Left renal cortex interstitium (tissue), 4 donors: Measurements from ENCODE around the gene DCTPP1. TPM values are rescaled to one million over a fixed set of nuclear protein-coding genes. Genes with fewer than 3 reads are reported as not detected.
"Not testable (repeated sequence)": the region's sequence is repeated elsewhere in the genome, so short reads cannot be mapped to it uniquely, and the experiment has no call there.

ENCODE experiments used
- DNase-seq, 4 donors: peaks; one replicate each; pipeline ENCODE4 v3.0.0-alpha.2; 2013; ENCODE audit warnings: low read depth in 4 of 4, low spot score in 2 of 4, missing footprints in 1 of 4
- polyA plus RNA-seq, 4 donors: library from polyadenylated mRNA; unstranded; fragments of 120-200 nt; gene quantifications; one replicate each; pipeline ENCODE4 v1.2.1, GENCODE V29; 2013; ENCODE audit not compliant: insufficient read length in 4 of 4

The DCTPP1 gene
- 10 to 100 TPM; 44.1 to 64.1 (median 48.8) TPM for polyA plus RNA-seq

DNA sequence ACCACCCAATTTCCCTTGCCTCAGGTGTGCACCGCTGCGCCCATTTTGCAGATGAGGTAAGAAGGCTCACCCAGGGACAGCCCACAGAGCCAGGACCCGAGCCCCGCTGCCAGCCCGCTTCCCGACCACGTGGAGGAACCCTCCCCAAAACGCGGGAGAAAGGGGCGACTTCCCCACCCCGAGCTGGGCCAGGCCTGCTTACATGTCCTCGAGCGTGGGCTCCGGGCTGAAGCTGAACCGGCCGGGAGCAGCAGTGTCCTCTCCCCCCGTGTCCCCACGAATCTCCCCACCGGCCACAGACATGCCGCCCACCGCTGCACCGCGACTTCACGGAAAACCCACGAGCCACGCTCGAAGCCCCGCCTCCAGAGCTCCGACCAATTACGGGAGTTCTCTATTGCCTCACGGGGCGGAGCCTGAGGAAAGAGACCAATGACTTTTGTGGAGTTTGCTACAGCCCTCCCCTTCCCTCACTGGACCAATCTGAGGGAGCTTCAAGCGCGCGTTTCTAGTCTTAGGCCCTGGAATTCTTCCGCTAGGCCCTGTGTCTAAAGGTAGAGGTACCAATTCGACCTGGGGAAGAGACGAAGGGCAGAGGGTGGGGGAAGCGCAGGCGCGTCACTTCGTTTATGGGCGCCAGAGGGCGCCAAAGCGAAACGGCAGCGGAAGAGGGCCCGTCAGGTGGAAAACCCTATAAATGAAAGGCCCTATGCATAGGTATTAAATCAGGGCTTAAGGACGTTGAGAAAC, at the start of gene DCTPP1:
DCTPP1 (minus strand) TSS at position 353 of the 750 bp plus-strand sequence; CDS start at position 303, 50 bp downstream.
- peak; percentile 91 to 98 (median 94) for DNase-seq

DNA sequence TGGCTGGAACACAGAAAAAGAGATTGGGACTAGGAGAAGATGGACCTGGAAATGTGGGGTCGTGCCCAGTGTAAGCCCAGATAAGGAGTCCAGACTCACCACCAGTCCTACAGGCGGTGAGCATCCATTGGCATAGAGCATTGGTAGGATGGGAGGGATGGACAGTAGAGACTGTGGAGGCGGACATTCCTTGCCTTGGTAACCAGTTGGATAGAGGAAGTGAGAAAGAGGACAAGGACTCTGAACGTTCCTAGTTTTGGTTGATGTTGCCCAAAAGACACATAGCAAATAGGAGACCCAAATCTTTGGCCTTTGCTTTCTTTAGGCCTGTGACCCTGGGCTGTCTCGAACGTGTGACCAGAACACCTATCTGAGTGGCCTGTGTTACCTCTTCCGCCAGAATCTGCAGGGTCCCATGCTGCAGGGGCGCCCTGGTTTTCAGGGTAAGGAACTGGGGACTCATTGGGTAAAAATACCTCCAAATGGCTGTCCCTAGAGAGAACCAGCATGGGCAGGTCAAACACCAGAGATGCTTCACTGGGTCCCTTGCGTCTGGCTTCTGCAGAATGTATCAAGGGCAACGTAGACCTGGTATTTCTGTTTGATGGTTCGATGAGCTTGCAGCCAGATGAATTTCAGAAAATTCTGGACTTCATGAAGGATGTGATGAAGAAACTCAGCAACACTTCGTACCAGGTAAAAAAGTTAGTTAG, 49.1 kb upstream of the DCTPP1 start:
- no peak for DNase-seq

DNA sequence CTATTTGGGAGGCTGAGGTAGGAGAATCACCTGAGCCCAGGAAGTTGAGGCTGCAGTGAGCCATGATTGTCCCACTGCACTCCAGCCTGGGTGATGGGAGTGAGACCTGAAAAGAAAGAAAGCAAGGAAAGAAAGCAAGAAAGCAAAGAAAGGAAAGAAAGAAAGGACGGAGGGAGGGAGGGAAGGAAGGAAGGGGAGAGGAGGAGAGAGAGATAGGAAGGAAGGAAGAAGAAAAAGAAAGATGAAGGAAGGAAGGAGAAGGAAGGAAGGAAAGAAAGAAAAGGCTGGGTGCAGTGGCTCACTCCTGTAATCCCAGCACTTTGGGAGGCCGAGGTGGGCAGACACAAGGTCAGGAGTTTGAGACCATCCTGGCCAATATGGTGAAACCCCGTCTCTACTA, 47.9 kb upstream of the DCTPP1 start:
- not testable (repeated sequence) for DNase-seq

- no peak for DNase-seq
Observed at GRCh38 chr16:30476991-30477390, 47.2 kb upstream of the DCTPP1 start.

DNA sequence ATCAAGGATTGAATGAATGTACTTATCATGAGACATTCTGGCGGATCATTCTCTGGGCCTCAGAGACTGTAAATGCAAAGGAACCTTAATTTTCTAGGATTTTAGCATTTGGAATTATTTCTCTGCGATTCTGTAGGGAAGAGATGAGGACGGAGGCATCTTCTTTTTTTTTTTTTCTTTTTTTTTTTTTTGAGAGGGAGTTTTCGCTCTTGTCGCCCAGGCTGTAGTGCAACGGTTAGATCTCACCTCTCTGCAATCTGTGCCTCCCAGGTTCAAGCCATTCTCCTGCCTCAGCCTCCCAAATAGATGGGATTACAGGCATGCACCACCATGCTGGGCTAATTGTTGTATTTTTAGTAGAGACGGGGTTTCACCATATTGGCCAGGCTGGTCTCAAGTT, 44.9 kb upstream of the DCTPP1 start:
- DNase-seq: no peak

- no peak for DNase-seq
Observed at GRCh38 chr16:30474074-30474452, 44.2 kb upstream of the DCTPP1 start.

- no peak for DNase-seq
Observed at GRCh38 chr16:30473231-30474073, 43.6 kb upstream of the DCTPP1 start.

DNA sequence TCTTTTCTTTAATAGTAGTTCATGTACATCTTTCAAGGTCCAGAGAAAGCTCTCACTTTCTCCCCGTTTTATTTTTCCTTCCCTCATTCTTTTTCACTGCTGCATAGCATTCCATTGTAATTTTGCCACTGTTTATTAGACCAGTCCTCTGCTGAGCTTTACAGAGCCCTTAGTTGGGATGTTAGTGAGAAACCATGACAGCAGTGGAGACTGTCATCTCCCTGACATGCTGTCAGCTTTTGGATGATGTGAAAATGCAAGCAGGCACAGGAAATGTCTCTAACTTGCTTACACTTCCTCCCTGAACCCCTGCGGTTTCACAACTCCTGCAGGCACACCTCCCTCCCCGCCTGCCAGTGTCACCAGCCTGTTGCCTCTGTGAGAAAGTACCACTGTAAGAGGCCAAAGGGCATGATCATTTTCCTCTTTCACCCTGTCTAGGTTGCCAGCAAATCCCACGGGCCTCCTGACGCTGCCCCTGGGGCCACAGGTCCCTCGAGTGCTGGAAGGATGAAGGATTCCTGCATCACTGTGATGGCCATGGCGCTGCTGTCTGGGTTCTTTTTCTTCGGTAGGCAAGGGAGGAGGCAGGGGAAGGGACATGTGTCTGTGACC, 42.6 kb upstream of the DCTPP1 start, which contains the start of gene ITGAL:
ITGAL (plus strand) TSS at position 415 of the 615 bp plus-strand sequence; CDS start at position 511, 96 bp downstream.
- DNase-seq: no peak

DNA sequence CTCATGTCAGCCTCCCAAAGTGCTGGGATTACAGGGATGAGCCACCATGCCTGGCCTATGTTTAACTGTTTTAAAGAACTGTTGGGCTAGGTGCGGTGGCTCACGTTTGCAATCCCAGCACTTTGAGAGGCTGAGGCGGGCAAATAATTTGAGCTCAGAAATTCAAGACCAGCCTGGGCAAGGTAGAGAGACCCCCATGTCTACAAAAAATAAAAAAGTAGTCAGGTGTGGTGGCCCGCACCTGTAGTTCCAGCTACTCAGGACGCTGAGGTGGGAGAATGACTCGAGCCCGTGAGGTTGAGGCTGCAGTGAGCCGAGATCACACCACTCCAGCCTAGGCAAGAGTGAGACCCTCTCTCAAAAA, 40.8 kb upstream of the DCTPP1 start:
- no peak for DNase-seq

DNA sequence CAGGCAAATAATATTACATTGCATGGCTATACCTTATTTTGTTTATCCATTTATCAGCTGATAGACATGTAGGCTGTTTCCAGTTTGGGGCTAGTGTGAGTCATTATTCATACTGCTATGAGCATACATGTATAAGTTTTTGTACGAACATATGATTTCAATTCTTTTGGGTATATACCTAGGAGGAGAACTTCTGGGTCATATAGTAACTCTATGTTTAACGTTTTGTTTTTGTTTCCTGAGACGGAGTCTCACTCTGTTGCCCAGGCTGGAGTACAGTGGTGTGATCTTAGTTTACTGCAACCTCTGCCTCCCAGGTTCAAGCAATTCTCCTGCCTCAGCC, 40.3 kb upstream of the DCTPP1 start:
- DNase-seq: no peak

DNA sequence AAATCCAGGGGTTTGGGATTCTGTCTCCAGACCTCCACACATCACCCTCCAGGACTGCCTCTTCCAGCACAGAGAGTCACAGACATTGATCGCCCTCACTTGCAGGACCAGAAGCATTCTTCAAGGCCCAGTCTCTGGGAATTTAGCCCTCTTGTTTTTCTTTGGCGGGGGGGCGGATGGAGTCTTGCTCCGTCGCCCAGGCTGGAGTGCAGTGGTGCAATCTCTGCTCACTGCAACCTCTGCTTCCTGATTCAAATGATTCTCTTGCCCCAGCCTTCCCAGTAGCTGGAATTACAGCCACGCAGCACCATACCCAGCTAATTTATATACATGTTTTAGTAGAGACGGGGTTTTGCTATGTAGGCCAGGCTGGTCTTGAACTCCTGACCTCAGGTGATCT, 34.2 kb upstream of the DCTPP1 start:
- DNase-seq: no peak

DNA sequence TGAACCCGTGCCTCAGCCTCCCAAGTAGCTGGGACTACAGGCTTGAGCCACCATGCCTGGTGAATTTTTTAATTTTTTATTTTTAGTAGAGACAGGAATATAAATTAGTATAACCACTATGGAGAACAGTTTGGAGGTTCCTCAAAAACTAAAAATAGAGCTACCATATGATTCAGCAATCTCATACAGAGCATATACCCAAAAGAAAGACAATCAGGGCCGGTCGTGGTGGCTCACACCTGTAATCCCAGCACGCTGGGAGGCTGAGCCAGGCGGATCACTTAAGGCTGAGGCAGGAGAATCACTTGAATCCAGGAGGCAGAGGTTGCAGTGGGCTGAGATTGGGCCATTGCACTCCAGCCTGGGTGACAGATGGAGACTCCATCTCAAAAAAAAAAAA, 31.6 kb upstream of the DCTPP1 start:
- not testable (repeated sequence) for DNase-seq

DNA sequence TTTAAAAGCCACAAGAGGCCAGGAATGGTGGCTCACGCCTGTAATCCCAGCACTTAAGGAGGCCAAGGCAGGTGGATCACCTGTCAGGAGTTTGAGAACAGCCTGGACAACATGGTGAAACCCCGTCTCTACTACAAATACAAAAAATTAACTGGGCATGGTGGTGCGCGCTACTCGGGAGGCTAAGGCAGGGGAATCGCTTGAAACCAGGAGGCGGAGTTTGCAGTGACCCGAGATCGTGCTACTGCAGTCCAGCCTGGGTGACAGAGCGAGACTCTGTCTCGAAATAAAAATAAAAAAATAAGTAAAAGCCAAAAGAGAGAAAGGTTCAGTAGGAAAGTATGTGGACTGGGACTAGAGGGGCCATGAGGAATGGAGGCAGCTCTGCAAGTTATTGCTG, 29.6 kb upstream of the DCTPP1 start:
- DNase-seq: no peak

DNA sequence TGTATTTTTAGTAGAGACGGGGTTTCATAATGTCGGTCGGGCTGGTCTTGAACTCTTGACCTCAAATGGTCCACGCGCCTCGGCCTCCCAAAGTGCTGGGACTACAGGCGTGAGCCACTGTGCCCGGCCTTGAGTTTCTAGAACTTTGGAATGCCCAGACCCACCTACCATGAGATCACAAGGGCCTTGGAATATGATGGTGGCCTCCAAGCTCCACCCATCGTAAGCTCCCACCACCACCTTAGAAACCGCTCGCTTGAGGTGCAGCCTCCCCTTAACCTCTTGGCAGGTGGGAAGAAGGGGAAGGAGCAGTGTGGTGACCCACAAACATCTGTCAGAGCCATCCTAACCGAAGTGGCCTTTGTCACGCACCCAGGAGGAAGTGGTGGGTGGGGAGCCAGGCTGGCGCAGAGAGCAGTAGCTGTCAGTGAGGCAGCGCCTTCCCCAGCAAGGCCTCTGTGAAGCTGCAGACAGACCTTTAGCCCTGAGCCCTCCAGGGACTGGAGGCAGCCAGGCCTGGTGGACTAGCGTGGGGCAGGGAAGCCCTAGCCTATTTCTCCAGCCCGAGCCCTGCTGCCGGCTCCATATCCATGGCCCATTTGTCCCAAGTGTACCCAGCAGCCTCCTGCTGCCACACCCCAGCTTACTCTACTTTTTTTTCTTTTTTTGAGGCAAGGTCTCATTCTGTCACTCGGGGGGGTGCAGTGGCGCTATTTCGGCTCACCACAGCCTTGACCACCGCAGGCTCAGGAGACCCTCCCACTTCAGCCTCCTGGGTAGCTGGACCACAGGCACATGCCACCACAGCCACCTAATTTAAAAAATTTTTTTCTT, 28.9 kb upstream of the DCTPP1 start:
- no peak for DNase-seq

GRCh38 chr16:30457743-30458560, 28.1 kb upstream of the DCTPP1 start:
- no peak for DNase-seq

- DNase-seq: no peak
Observed at GRCh38 chr16:30457256-30457655, 27.4 kb upstream of the DCTPP1 start.

DNA sequence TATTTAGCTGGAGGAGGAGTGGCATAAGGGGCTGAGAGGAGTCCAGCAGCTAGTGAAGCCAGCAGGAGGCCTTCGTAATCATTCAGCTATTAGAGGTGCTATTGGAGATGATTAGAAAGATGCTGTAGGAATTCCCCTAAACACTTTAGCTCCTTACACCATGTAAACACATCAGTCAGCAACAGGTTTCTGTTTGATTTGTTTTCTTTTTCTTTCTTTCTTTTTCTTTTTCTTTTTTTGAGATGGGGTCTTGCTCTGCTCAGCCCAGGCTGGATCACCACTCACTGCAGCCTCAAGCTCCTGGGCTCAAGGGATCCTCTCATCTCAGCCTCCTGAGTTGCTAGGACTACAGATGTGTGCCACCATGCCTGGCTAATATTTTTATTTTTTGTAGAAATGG, 26.5 kb upstream of the DCTPP1 start:
- DNase-seq: no peak

- DNase-seq: not testable (repeated sequence)
Observed at GRCh38 chr16:30452709-30453580, 23.1 kb upstream of the DCTPP1 start.
